Measurements from ENCODE around the gene ADNP.

Gene ADNP

GRCh38 chr20:50932016-50932485, 814 bp upstream of the ADNP start:
- no peak for DNase-seq

- DNase-seq = no peak
These were observed 296 bp downstream of the ADNP start for GRCh38 chr20:50930976-50931305.

GRCh38 chr20:50930139-50930975, 880 bp downstream of the ADNP start:
- peak; percentile 40 for DNase-seq

GRCh38 chr20:50929299-50930138, 1.7 kb downstream of the ADNP start:
- peak; percentile 88 for DNase-seq

- DNase-seq = no peak
These were observed 2.8 kb downstream of the ADNP start for GRCh38 chr20:50928469-50928868.

GRCh38 chr20:50926530-50926929, 4.7 kb downstream of the ADNP start:
- no peak for DNase-seq

GRCh38 chr20:50924261-50924920, 6.8 kb downstream of the ADNP start:
- DNase-seq = no peak

GRCh38 chr20:50921803-50922501, 9.3 kb downstream of the ADNP start:
- DNase-seq = no peak

GRCh38 chr20:50920997-50921396, 10.2 kb downstream of the ADNP start:
- DNase-seq = no peak

GRCh38 chr20:50919567-50919966, 11.7 kb downstream of the ADNP start:
- DNase-seq = peak; percentile 41

- no peak for DNase-seq
These were observed 12.8 kb downstream of the ADNP start for GRCh38 chr20:50918403-50918802.

- DNase-seq = no peak
These were observed 14.3 kb downstream of the ADNP start for GRCh38 chr20:50916934-50917333.

- DNase-seq = no peak
These were observed 15.0 kb downstream of the ADNP start for GRCh38 chr20:50916257-50916656.

GRCh38 chr20:50915424-50915823, 15.8 kb downstream of the ADNP start:
- DNase-seq = no peak

GRCh38 chr20:50913690-50914375, 17.4 kb downstream of the ADNP start:
- no peak for DNase-seq

- DNase-seq = no peak
These were observed 19.5 kb downstream of the ADNP start for GRCh38 chr20:50911716-50912115.

- DNase-seq = no peak
These were observed 20.2 kb downstream of the ADNP start for GRCh38 chr20:50911030-50911429.

- no peak for DNase-seq
These were observed 21.8 kb downstream of the ADNP start for GRCh38 chr20:50909413-50909812.

- DNase-seq = no peak
These were observed 27.1 kb downstream of the ADNP start for GRCh38 chr20:50904067-50904570.

GRCh38 chr20:50903353-50904051, 27.7 kb downstream of the ADNP start:
- DNase-seq = no peak

- DNase-seq = no peak
These were observed 29.9 kb downstream of the ADNP start for GRCh38 chr20:50901301-50901700.

Data from NCI-H69 (cell line).